HUES64 (cell line): ENCODE data around the gene LRRFIP1.

Experiments
- H3K27ac ChIP-seq: 2 replicates; pipeline ENCODE4 v1.7.0; 2013; ENCODE audit warnings: low read depth, low read length, inconsistent platforms
- H3K27me3 ChIP-seq: 2 replicates; pipeline ENCODE4 v1.6.1; 2013; ENCODE audit warnings: mild to moderate bottlenecking, low read length; ENCODE audit not compliant: insufficient read depth
- H3K36me3 ChIP-seq: 2 replicates; pipeline ENCODE4 v1.6.1; 2013; ENCODE audit warnings: mild to moderate bottlenecking, low read length; ENCODE audit not compliant: insufficient read depth
- H3K4me1 ChIP-seq: 2 replicates; pipeline ENCODE4 v1.6.1; 2013; ENCODE audit warnings: mild to moderate bottlenecking, low read length, moderate library complexity; ENCODE audit not compliant: insufficient read depth
- H3K4me3 ChIP-seq: 2 replicates; pipeline ENCODE4 v1.5.1; 2013; ENCODE audit warnings: mild to moderate bottlenecking, low read length, moderate library complexity
- H3K9ac ChIP-seq: 2 replicates; pipeline ENCODE4 v1.6.1; 2013; ENCODE audit warnings: mild to moderate bottlenecking, low read depth, low read length
- H3K9me3 ChIP-seq: 2 replicates; pipeline ENCODE4 v1.6.1; 2013; ENCODE audit warnings: low read depth, low read length; ENCODE audit not compliant: insufficient read depth
- whole genome bisulfite sequencing: fragments of 150-250, 120-280 bp; methylation state at CpG from one replicate; pipeline ENCODE4 v1.1.7; 2013; ENCODE audit warnings: missing lambda C conversion rate; 5-methylcytosine and 5-hydroxymethylcytosine counted together

LRRFIP1 gene

GRCh38 chr2:237633061-237633561 is 5.7 kb downstream of the LRRFIP1 start:
- Histone ChIP-seq H3K4me3 (no peak overlapping the region), H3K4me1 (peaks cover 9% of the 10 kb centered on the region), H3K36me3 (peaks cover 6% of the 10 kb centered on the region), H3K9me3 (peaks cover 18% of the 10 kb centered on the region), H3K27me3 (peaks cover 10% of the 10 kb centered on the region), H3K9ac (no peak overlapping the region), H3K27ac (no peak overlapping the region)
- WGBS, result 96% methylated on average over 10 of the region's 10 CpGs

GRCh38 chr2:237636578-237636977 is 9.2 kb downstream of the LRRFIP1 start:
- peaks cover 18% of the 10 kb centered on the region for H3K9me3 ChIP-seq
- 91% methylated on average over 1 of the region's 1 CpG for WGBS
- H3K27ac ChIP-seq, result no peak overlapping the region
- no peaks in the 10 kb centered on the region for H3K27me3 ChIP-seq
- peaks cover 6% of the 10 kb centered on the region for H3K36me3 ChIP-seq
- H3K9ac ChIP-seq, result no peak overlapping the region
- H3K4me3 ChIP-seq, result no peak overlapping the region
- no peaks in the 10 kb centered on the region for H3K4me1 ChIP-seq

- peaks cover 21% of the 10 kb centered on the region for H3K9me3 ChIP-seq
- H3K4me1 ChIP-seq, result no peaks in the 10 kb centered on the region
- H3K27ac ChIP-seq, result no peak overlapping the region
- H3K9ac ChIP-seq, result no peak overlapping the region
- H3K27me3 ChIP-seq, result no peaks in the 10 kb centered on the region
- WGBS, result 96% methylated on average over 3 of the region's 3 CpGs
- no peak overlapping the region for H3K4me3 ChIP-seq
- H3K36me3 ChIP-seq, result peaks cover 10% of the 10 kb centered on the region
Observed at GRCh38 chr2:237637429-237638135, 10.2 kb downstream of the LRRFIP1 start.

DNA sequence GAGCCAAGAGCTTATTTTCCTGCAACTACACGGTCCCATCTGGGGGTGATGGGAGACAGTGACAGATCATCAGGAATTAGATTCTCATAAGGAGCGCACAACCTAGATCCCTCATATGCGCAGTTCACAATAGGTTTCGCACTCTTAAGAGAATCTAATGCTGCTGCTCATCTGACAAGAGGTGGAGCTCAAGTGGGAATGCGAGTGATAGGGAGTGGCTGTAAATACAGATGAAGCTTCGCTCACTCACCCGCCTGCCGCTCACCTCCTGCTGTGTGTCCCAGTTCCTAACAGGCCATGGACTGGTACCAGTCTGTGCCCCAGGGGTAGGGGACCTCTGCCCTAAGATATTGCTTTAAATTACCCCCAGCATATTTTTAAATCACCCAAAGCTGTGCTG is 10.8 kb downstream of the LRRFIP1 start:
- Histone ChIP-seq H3K9me3 (peaks cover 21% of the 10 kb centered on the region), H3K27me3 (no peaks in the 10 kb centered on the region), H3K4me1 (no peaks in the 10 kb centered on the region), H3K27ac (no peak overlapping the region), H3K9ac (no peak overlapping the region), H3K36me3 (peaks cover 4% of the 10 kb centered on the region; the same call in 1 of the 2 replicates), H3K4me3 (no peak overlapping the region)
- WGBS, result 95% methylated on average over 8 of the region's 8 CpGs

- Histone ChIP-seq H3K27me3 (no peaks in the 10 kb centered on the region), H3K4me1 (no peaks in the 10 kb centered on the region), H3K36me3 (peaks cover 4% of the 10 kb centered on the region; the same call in 1 of the 2 replicates), H3K4me3 (no peak overlapping the region), H3K27ac (no peak overlapping the region), H3K9ac (no peak overlapping the region), H3K9me3 (peaks cover 21% of the 10 kb centered on the region)
- 92% methylated on average over 11 of the region's 11 CpGs for WGBS
Observed at GRCh38 chr2:237639052-237639835, 11.9 kb downstream of the LRRFIP1 start.

GRCh38 chr2:237639836-237640220 is 12.4 kb downstream of the LRRFIP1 start:
- Histone ChIP-seq H3K9ac (no peak overlapping the region), H3K27me3 (no peaks in the 10 kb centered on the region), H3K27ac (no peak overlapping the region), H3K9me3 (peaks cover 19% of the 10 kb centered on the region; the same call in 1 of the 2 replicates), H3K36me3 (peaks cover 4% of the 10 kb centered on the region; the same call in 1 of the 2 replicates), H3K4me3 (no peak overlapping the region), H3K4me1 (no peaks in the 10 kb centered on the region)
- WGBS, result 93% methylated on average over 6 of the region's 6 CpGs

DNA sequence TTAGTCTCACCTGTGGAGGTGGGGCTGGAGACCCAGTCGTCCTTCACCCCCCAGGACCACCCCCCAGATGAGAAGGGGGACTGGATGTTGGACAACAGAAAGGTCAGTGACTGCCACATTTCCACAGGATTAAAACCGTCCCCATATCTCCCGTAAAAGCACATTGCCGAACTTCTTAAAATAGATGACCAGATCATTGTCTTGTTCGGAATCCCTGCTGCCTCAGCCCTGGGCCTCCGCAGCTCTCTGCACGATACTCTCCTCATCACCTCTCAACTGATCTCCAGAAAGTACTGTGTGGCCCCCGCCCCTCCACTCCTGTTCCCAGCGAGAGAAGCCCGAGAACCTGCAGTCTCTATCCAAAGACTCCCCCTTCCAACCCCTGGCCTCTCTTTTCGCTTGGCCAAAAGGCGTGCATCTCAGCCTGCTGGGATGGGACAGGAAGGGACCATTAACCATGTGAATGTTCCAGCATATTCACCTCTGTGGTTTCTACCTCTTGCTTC is 13.2 kb downstream of the LRRFIP1 start:
- Histone ChIP-seq H3K27me3 (no peaks in the 10 kb centered on the region), H3K9me3 (peaks cover 17% of the 10 kb centered on the region; the same call in 1 of the 2 replicates), H3K27ac (no peak overlapping the region), H3K9ac (no peak overlapping the region), H3K4me3 (no peak overlapping the region), H3K4me1 (no peaks in the 10 kb centered on the region), H3K36me3 (peaks cover 11% of the 10 kb centered on the region)
- WGBS, result 89% methylated on average over 12 of the region's 12 CpGs

GRCh38 chr2:237642038-237642734 is 14.8 kb downstream of the LRRFIP1 start:
- peaks cover 9% of the 10 kb centered on the region; the same call in 1 of the 2 replicates for H3K9me3 ChIP-seq
- no peak overlapping the region for H3K9ac ChIP-seq
- no peaks in the 10 kb centered on the region for H3K27me3 ChIP-seq
- no peak overlapping the region for H3K4me3 ChIP-seq
- H3K4me1 ChIP-seq, result no peaks in the 10 kb centered on the region
- peaks cover 11% of the 10 kb centered on the region for H3K36me3 ChIP-seq
- H3K27ac ChIP-seq, result no peak overlapping the region
- WGBS, result 96% methylated on average over 12 of the region's 12 CpGs

DNA sequence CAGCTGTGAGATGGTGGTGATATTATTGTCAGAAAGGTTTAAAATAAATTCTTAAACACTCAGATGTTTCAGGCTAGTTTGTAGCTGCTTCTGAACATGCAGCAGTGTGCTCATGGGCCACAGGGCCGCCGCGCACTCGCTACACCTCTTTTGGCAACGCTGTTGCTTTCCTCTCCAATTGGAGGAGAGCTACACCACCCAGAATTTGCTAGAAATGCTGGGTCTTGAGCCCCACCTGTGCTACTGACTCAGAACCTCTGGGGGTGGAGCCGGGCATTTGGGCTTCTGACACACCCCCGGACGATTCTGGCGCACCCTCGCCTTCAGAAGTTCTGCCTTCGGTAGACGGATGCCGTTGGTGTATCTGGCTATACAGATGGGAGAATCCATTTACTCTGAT is 15.7 kb downstream of the LRRFIP1 start:
- H3K9ac ChIP-seq, result no peak overlapping the region
- H3K4me1 ChIP-seq, result no peaks in the 10 kb centered on the region
- peaks cover 3% of the 10 kb centered on the region; the same call in 1 of the 2 replicates for H3K9me3 ChIP-seq
- H3K4me3 ChIP-seq, result no peak overlapping the region
- H3K27me3 ChIP-seq, result no peaks in the 10 kb centered on the region
- no peak overlapping the region for H3K27ac ChIP-seq
- 92% methylated on average over 13 of the region's 13 CpGs for WGBS
- peaks cover 11% of the 10 kb centered on the region for H3K36me3 ChIP-seq

DNA sequence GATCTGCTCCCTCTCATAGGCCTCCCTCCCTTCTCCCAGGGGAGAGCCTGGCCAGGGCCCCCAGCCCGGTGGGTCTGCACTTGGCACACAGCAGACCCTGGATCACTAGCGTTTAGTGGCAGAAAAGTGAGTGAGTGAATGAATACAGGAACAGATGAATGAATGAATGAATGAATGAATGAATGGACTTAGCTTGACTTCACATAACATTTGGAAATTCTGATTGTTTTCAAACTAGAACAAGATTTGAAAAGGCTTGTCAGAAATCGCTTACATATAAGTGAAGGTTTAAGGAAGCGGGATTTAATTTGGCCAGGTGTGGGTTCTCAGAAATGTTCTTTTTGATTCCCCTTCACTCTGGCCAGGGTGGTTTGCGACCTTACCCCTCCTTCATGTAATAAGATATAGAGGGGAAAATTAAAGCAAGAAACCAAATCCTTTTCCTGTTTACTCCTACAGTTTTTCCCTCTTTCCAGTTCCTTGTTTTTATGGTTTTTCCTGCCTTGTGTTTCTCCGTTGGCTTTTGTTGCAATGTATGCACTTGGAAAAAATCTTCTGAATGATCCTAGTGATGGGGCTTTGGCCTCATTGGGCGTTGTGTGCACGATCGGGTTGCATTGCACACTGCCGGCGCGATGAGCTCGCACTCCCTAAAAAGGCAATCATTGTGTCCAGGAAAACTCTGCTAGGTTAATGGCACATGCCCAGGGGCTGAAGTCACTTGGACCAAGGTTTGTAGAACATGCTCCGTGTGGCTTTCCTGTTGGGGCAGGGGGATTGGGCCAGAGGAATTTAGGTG is 16.4 kb downstream of the LRRFIP1 start:
- peaks cover 11% of the 10 kb centered on the region for H3K36me3 ChIP-seq
- H3K27ac ChIP-seq, result no peak overlapping the region
- peaks cover 3% of the 10 kb centered on the region; the same call in 1 of the 2 replicates for H3K9me3 ChIP-seq
- no peaks in the 10 kb centered on the region for H3K27me3 ChIP-seq
- H3K9ac ChIP-seq, result no peak overlapping the region
- H3K4me1 ChIP-seq, result no peaks in the 10 kb centered on the region
- WGBS, result 95% methylated on average over 13 of the region's 14 CpGs
- H3K4me3 ChIP-seq, result no peak overlapping the region
